ENCODE measurements around the gene AGPAT4.

DNA sequence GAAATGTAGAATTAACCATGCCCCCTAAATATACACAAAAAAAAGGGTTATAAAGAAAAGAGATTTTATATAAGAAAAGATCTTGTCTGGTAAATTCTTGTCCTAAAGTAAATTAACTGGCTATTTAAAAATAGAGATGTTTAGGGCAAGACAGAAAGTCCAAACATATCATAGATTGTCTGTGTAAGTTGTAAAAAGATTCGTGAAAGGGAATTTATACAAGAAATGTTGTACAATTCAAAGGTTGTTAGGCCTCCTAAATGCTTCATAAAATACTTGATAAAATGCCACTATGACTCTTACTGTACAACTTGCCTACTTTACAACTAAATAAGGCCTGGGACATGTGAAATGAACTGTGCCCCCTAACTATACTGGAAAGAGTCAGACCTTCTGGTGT, 21.9 kb upstream of the AGPAT4 start:
- TF ChIP-seq, protein P1, sequence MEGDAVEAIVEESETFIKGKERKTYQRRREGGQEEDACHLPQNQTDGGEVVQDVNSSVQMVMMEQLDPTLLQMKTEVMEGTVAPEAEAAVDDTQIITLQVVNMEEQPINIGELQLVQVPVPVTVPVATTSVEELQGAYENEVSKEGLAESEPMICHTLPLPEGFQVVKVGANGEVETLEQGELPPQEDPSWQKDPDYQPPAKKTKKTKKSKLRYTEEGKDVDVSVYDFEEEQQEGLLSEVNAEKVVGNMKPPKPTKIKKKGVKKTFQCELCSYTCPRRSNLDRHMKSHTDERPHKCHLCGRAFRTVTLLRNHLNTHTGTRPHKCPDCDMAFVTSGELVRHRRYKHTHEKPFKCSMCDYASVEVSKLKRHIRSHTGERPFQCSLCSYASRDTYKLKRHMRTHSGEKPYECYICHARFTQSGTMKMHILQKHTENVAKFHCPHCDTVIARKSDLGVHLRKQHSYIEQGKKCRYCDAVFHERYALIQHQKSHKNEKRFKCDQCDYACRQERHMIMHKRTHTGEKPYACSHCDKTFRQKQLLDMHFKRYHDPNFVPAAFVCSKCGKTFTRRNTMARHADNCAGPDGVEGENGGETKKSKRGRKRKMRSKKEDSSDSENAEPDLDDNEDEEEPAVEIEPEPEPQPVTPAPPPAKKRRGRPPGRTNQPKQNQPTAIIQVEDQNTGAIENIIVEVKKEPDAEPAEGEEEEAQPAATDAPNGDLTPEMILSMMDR (conservative IDR thresholded peaks at IDR 0.05; ENCODE audit: low read depth, low read length), result no peak
- no peak for TF ChIP-seq POLR2A (IDR thresholded peaks at IDR 0.05; ENCODE audit: low read depth, low read length)
- no peak for TF ChIP-seq NFE2L2 (IDR thresholded peaks at IDR 0.05; ENCODE audit: low read depth, low read length)
- no peak for TF ChIP-seq USF2 (IDR thresholded peaks at IDR 0.05; ENCODE audit: low read depth, low read length)
- TF ChIP-seq, protein P2, sequence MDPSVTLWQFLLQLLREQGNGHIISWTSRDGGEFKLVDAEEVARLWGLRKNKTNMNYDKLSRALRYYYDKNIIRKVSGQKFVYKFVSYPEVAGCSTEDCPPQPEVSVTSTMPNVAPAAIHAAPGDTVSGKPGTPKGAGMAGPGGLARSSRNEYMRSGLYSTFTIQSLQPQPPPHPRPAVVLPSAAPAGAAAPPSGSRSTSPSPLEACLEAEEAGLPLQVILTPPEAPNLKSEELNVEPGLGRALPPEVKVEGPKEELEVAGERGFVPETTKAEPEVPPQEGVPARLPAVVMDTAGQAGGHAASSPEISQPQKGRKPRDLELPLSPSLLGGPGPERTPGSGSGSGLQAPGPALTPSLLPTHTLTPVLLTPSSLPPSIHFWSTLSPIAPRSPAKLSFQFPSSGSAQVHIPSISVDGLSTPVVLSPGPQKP (IDR thresholded peaks at IDR 0.05; ENCODE audit: borderline replicate concordance, low read depth, low read length), result no peak
- TF ChIP-seq RAD21 (IDR thresholded peaks at IDR 0.05; ENCODE audit: low read length), result no peak
- TF ChIP-seq RCOR1 (IDR thresholded peaks at IDR 0.05; ENCODE audit: insufficient replicate concordance, low read length), result no peak
- no peak for TF ChIP-seq CEBPB (IDR thresholded peaks at IDR 0.05; ENCODE audit: low read depth, low read length)
- no peak for TF ChIP-seq MXI1 (IDR thresholded peaks at IDR 0.05; ENCODE audit: borderline replicate concordance, low read depth, low read length)
- TF ChIP-seq RFX5 (IDR thresholded peaks at IDR 0.05; ENCODE audit: low read depth, low read length), result no peak
